ENCODE data around the gene LMO7.

GRCh38 chr13:75715601-75716523, 79.7 kb downstream of the LMO7 start:
- TF ChIP-seq, protein P1, sequence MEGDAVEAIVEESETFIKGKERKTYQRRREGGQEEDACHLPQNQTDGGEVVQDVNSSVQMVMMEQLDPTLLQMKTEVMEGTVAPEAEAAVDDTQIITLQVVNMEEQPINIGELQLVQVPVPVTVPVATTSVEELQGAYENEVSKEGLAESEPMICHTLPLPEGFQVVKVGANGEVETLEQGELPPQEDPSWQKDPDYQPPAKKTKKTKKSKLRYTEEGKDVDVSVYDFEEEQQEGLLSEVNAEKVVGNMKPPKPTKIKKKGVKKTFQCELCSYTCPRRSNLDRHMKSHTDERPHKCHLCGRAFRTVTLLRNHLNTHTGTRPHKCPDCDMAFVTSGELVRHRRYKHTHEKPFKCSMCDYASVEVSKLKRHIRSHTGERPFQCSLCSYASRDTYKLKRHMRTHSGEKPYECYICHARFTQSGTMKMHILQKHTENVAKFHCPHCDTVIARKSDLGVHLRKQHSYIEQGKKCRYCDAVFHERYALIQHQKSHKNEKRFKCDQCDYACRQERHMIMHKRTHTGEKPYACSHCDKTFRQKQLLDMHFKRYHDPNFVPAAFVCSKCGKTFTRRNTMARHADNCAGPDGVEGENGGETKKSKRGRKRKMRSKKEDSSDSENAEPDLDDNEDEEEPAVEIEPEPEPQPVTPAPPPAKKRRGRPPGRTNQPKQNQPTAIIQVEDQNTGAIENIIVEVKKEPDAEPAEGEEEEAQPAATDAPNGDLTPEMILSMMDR (conservative IDR thresholded peaks at IDR 0.05; ENCODE audit: low read depth, low read length): no peak
- TF ChIP-seq RCOR1 (IDR thresholded peaks at IDR 0.05; ENCODE audit: insufficient replicate concordance, low read length) (no peak), RAD21 (IDR thresholded peaks at IDR 0.05; ENCODE audit: low read length) (no peak), RFX5 (IDR thresholded peaks at IDR 0.05; ENCODE audit: low read depth, low read length) (no peak), POLR2A (IDR thresholded peaks at IDR 0.05; ENCODE audit: low read depth, low read length) (no peak), SMC3 (IDR thresholded peaks at IDR 0.05; ENCODE audit: low read depth, low read length) (no peak), MAFK (IDR thresholded peaks at IDR 0.05; ENCODE audit: low read depth, low read length) (no peak), MAZ (IDR thresholded peaks at IDR 0.05; ENCODE audit: borderline replicate concordance, low read depth, low read length) (no peak), CEBPB (IDR thresholded peaks at IDR 0.05; ENCODE audit: low read depth, low read length) (no peak), BHLHE40 (IDR thresholded peaks at IDR 0.05; ENCODE audit: low read depth, low read length) (no peak), USF2 (IDR thresholded peaks at IDR 0.05; ENCODE audit: low read depth, low read length) (no peak), FOS (IDR thresholded peaks at IDR 0.05; ENCODE audit: low read depth, low read length) (no peak)
- TF ChIP-seq, protein P2, sequence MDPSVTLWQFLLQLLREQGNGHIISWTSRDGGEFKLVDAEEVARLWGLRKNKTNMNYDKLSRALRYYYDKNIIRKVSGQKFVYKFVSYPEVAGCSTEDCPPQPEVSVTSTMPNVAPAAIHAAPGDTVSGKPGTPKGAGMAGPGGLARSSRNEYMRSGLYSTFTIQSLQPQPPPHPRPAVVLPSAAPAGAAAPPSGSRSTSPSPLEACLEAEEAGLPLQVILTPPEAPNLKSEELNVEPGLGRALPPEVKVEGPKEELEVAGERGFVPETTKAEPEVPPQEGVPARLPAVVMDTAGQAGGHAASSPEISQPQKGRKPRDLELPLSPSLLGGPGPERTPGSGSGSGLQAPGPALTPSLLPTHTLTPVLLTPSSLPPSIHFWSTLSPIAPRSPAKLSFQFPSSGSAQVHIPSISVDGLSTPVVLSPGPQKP (IDR thresholded peaks at IDR 0.05; ENCODE audit: borderline replicate concordance, low read depth, low read length): no peak
